Measurements from ENCODE around the gene NXPH3.

NXPH3 gene

GRCh38 chr17:49595328-49595727 lies 19.7 kb downstream of the NXPH3 start:
- DNase-seq: no peak

GRCh38 chr17:49595980-49596379 lies 20.3 kb downstream of the NXPH3 start:
- no peak for DNase-seq

GRCh38 chr17:49596613-49597244 lies 21.1 kb downstream of the NXPH3 start:
- no peak for DNase-seq

GRCh38 chr17:49597436-49597835 lies 21.8 kb downstream of the NXPH3 start:
- no peak for DNase-seq

GRCh38 chr17:49597928-49598655 lies 22.4 kb downstream of the NXPH3 start:
- DNase-seq: no peak

- DNase-seq: no peak
Measured at GRCh38 chr17:49598918-49599317, 23.2 kb downstream of the NXPH3 start.

- no peak for DNase-seq
Measured at GRCh38 chr17:49600949-49601348, 25.3 kb downstream of the NXPH3 start.

- no peak for DNase-seq
Measured at GRCh38 chr17:49602783-49603182, 27.1 kb downstream of the NXPH3 start.

GRCh38 chr17:49603238-49603637 lies 27.6 kb downstream of the NXPH3 start:
- DNase-seq: no peak

- no peak for DNase-seq
Measured at GRCh38 chr17:49603720-49604119, 28.0 kb downstream of the NXPH3 start.

GRCh38 chr17:49604314-49604869 lies 28.7 kb downstream of the NXPH3 start:
- DNase-seq: no peak

GRCh38 chr17:49610883-49611584 lies 35.4 kb downstream of the NXPH3 start:
- no peak for DNase-seq

GRCh38 chr17:49612726-49613125 lies 37.1 kb downstream of the NXPH3 start:
- DNase-seq: no peak

GRCh38 chr17:49613182-49613800 lies 37.6 kb downstream of the NXPH3 start:
- no peak for DNase-seq

- DNase-seq: no peak
Measured at GRCh38 chr17:49616086-49616485, 40.4 kb downstream of the NXPH3 start.

GRCh38 chr17:49616601-49617131 lies 41.0 kb downstream of the NXPH3 start:
- no peak for DNase-seq

GRCh38 chr17:49618028-49618611 lies 42.4 kb downstream of the NXPH3 start:
- no peak for DNase-seq

- no peak for DNase-seq
Measured at GRCh38 chr17:49621420-49621819, 45.7 kb downstream of the NXPH3 start.

GRCh38 chr17:49621946-49622529 lies 46.4 kb downstream of the NXPH3 start:
- DNase-seq: no peak

GRCh38 chr17:49624896-49625295 lies 49.2 kb downstream of the NXPH3 start:
- DNase-seq: no peak

- no peak for DNase-seq
Measured at GRCh38 chr17:49629447-49629846, 53.8 kb downstream of the NXPH3 start.
